ENCODE results near the gene SPRR2F. TPM values are rescaled to one million over a fixed set of nuclear protein-coding genes. Genes with fewer than 3 reads are reported as not detected.

SPRR2F gene
- total RNA-seq, 1 experiment from 2014 or later, result not detected

- intact Hi-C loops (cut with micrococcal nuclease), result no loop called here
- Histone ChIP-seq H3K36me3 (ENCODE audit: control insufficient read depth in 1 of 2, insufficient read depth in 2 of 2, low read length in 2 of 2) (no peaks in the 10 kb centered on the region), H4K20me1 (ENCODE audit: insufficient read depth) (no peaks in the 10 kb centered on the region), H3K79me2 (ENCODE audit: insufficient read depth, low read length) (no peaks in the 10 kb centered on the region), H3K9me2 (ENCODE audit: insufficient read depth) (no peaks in the 10 kb centered on the region), H3K27me3 (ENCODE audit: insufficient read depth, low read length) (no peaks in the 10 kb centered on the region), H3K4me3 (replicated peaks in 1 of 2; ENCODE audit: low read depth in 1 of 2, low read length in 2 of 2) (no peak overlapping the region), H2AFZ (ENCODE audit: low read depth, low read length, poor library complexity, severe bottlenecking) (no peak overlapping the region), H3K4me1 (ENCODE audit: control insufficient read depth in 1 of 2, insufficient read depth in 2 of 2, low read length in 2 of 2) (peaks cover 6 to 11% of the 10 kb centered on the region in 2 experiments), H3K9ac (ENCODE audit: low read length) (no peak overlapping the region), H3K27ac (ENCODE audit: low read depth, low read length) (no peak overlapping the region), H3K9me3 (ENCODE audit: control insufficient read depth in 1 of 2, insufficient read depth in 1 of 2, low read depth in 1 of 2, low read length in 2 of 2) (no peaks in the 10 kb centered on the region), H3K4me2 (ENCODE audit: low read length) (no peak overlapping the region)
- no peak for DNase-seq (ENCODE audit: low read depth, low spot score)
- POLR2A ChIA-PET, result no interaction called here
- RAD21 ChIA-PET (ENCODE audit: low non-redundant PET in 1 of 2, low total read pairs in 2 of 2, uncharacterized antibody in 2 of 2, unreplicated experiment in 2 of 2), result no interaction called here
- TF ChIP-seq ZNF274 (IDR thresholded peaks at IDR 0.05; ENCODE audit: low read depth, low read length) (no peak), ATF3 (IDR thresholded peaks at IDR 0.05) (no peak), ELF1 (IDR thresholded peaks at IDR 0.05; ENCODE audit: borderline replicate concordance, low read depth) (no peak), ZFX (IDR thresholded peaks at IDR 0.05) (no peak), MAX (IDR thresholded peaks at IDR 0.05) (no peak), EZH2 (IDR thresholded peaks at IDR 0.05) (no peak), REST (IDR thresholded peaks at IDR 0.05; ENCODE audit: low read depth) (no peak), JUND (IDR thresholded peaks at IDR 0.05) (no peak), FOSL1 (IDR thresholded peaks at IDR 0.05; ENCODE audit: low read depth) (no peak), CTCF (IDR thresholded peaks at IDR 0.05 in 2 of 3, conservative IDR thresholded peaks at IDR 0.05 in 1 of 3; ENCODE audit: borderline replicate concordance in 1 of 3, insufficient read depth in 1 of 3, low read depth in 2 of 3, low read length in 2 of 3) (no peak), TCF7L2 (IDR thresholded peaks at IDR 0.05; ENCODE audit: borderline replicate concordance, extremely low read depth, insufficient read depth, insufficient read length) (no peak), EZH2phosphoT487 (IDR thresholded peaks at IDR 0.05; ENCODE audit: borderline replicate concordance) (no peak), SIN3A (IDR thresholded peaks at IDR 0.05; ENCODE audit: low read depth) (no peak), EGR1 (IDR thresholded peaks at IDR 0.05; ENCODE audit: low read depth) (no peak), YY1 (IDR thresholded peaks at IDR 0.05; ENCODE audit: extremely low read depth, insufficient replicate concordance, low read depth, low read length) (no peak), SP1 (IDR thresholded peaks at IDR 0.05; ENCODE audit: low read depth) (no peak), CBX3 (IDR thresholded peaks at IDR 0.05; ENCODE audit: low read depth) (no peak), ZBTB33 (IDR thresholded peaks at IDR 0.05; ENCODE audit: extremely low read depth, insufficient replicate concordance, low read length) (no peak), POLR2AphosphoS5 (IDR thresholded peaks at IDR 0.05; ENCODE audit: low read depth, low read length) (no peak)
- CTCF ChIA-PET, result no interaction called here
- no TSS peak for BruUV-seq (replicated peaks)
- ATAC-seq, result no peak
These were observed 14.0 kb upstream of the SPRR2F start for GRCh38 chr1:153127296-153127695.
